Measurements from ENCODE around the gene PLEKHA7. TPM values are rescaled to one million over a fixed set of nuclear protein-coding genes. Genes with fewer than 3 reads are reported as not detected.
A peak's percentile ranks its signal among the peaks of the same experiment; 100 is the strongest.

Gene PLEKHA7
- total RNA-seq, 1 experiment from 2014 or later = 4.4 TPM

DNA sequence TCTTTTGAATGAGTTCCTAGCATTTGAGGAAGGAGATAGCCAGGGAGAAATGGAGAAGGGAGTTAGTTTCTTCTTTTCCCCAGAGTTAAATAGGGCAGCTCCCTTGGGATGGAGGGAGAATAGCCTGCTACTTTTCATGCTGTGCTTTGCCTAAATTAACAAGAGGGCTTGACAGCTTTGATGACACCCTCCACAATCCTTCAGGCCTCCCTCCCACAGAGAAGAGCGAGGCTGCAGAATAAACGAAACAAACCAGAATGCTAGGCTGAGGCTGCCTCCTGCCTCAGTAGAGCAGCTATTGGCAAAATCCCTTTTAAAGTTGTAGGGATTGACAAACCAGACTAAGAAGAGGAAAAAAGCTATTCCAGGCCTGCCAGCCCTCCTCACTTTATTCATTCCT, 181.2 kb downstream of the PLEKHA7 start:
- H3K4me3 ChIP-seq (ENCODE audit: low read length) = no peak overlapping the region
- no peaks in the 10 kb centered on the region for H3K27me3 ChIP-seq (ENCODE audit: low read length)
- H3K36me3 ChIP-seq (ENCODE audit: insufficient read depth, low read length) = no peaks in the 10 kb centered on the region
- H4K20me1 ChIP-seq (ENCODE audit: insufficient read depth, low read depth, low read length) = no peaks in the 10 kb centered on the region
- no peaks in the 10 kb centered on the region for H3K9me2 ChIP-seq (replicated peaks; ENCODE audit: insufficient read depth, low read length)
- no peaks in the 10 kb centered on the region for H3K79me2 ChIP-seq (ENCODE audit: low read length)
- peaks cover 21% of the 10 kb centered on the region for H3K4me1 ChIP-seq (ENCODE audit: low read length)
- H3K9ac ChIP-seq (ENCODE audit: low read length) = no peak overlapping the region
- no peak overlapping the region for H3K27ac ChIP-seq (ENCODE audit: low read length)
- no peak for DNase-seq
- no peak overlapping the region for H2AFZ ChIP-seq (ENCODE audit: low read length)
- H3K4me2 ChIP-seq (ENCODE audit: low read depth, low read length, poor library complexity, severe bottlenecking) = no peak overlapping the region
- no peaks in the 10 kb centered on the region for H3K9me3 ChIP-seq (ENCODE audit: low read length)

DNA sequence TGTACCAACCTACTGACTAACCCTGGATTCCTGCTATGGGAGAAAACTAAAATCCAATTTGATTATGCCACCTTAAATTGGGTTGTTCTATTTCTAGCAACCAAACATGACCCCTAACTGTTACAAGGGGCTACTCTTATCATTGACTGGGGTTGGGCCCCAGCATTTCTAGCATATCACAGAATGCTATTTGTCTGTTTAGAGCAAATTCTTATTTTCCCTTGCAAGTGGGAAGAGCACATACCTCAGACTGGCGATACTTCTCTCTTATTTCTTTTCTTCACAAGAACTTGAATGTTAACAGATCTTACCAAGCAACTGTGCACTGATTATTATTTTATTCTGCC, 182.0 kb downstream of the PLEKHA7 start:
- no peak overlapping the region for H3K9ac ChIP-seq (ENCODE audit: low read length)

DNA sequence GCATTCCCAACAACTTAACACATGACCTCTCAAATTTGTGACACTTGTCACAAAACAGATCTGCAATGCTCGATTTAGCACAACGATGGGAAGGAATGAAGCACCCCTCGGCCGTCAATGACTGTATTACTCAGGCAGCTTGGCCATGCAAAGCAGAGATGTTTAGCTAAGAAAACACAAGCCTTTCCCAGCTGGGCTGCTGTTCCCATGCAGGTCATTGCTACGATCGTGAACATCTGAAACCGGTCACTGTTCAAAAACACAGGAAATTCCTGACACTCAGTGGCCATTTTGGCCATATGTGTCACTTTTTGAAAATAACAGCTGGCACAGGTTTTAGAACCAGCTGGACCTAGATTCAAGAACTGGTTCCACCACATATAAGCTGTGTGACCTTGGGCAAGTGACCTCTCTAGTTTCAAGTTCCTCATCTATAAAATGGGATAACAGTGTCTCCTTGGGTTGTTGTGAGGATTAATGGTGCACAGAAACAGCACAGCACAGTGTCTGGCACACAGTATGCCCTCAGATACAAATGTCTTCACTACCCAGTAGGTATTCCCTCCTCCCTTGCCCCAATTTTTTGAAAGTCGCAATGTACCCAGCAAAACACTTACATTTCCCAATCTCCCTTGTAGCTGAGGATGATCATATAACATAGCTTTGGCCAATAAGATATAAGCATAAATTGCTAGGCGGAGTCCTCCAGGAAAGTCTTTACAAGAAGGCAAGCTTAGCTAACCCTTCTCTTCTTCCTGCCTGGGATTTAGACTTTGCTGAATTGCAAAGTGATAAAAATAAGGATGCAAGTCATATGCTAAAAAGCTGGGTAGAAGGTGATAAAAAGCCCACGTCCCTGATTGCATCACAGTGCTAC, 182.7 kb downstream of the PLEKHA7 start:
- Histone ChIP-seq H3K9me2 (replicated peaks; ENCODE audit: insufficient read depth, low read length) (no peaks in the 10 kb centered on the region), H4K20me1 (ENCODE audit: insufficient read depth, low read depth, low read length) (no peaks in the 10 kb centered on the region), H3K4me2 (ENCODE audit: low read depth, low read length, poor library complexity, severe bottlenecking) (no peak overlapping the region), H3K27me3 (ENCODE audit: low read length) (no peaks in the 10 kb centered on the region), H3K27ac (ENCODE audit: low read length) (no peak overlapping the region), H3K36me3 (ENCODE audit: insufficient read depth, low read length) (no peaks in the 10 kb centered on the region), H2AFZ (ENCODE audit: low read length) (no peak overlapping the region), H3K9ac (ENCODE audit: low read length) (no peak overlapping the region), H3K4me3 (ENCODE audit: low read length) (no peak overlapping the region), H3K79me2 (ENCODE audit: low read length) (no peaks in the 10 kb centered on the region), H3K9me3 (ENCODE audit: low read length) (no peaks in the 10 kb centered on the region), H3K4me1 (ENCODE audit: low read length) (peaks cover 29% of the 10 kb centered on the region)
- no peak for DNase-seq

More for the DNA sequence above, 182.0 kb downstream of the PLEKHA7 start:
- Histone ChIP-seq H3K4me2 (ENCODE audit: low read depth, low read length, poor library complexity, severe bottlenecking) (no peak overlapping the region), H4K20me1 (ENCODE audit: insufficient read depth, low read depth, low read length) (no peaks in the 10 kb centered on the region), H3K79me2 (ENCODE audit: low read length) (no peaks in the 10 kb centered on the region), H3K4me1 (ENCODE audit: low read length) (peaks cover 24% of the 10 kb centered on the region), H3K4me3 (ENCODE audit: low read length) (no peak overlapping the region), H3K9me3 (ENCODE audit: low read length) (no peaks in the 10 kb centered on the region), H3K9me2 (replicated peaks; ENCODE audit: insufficient read depth, low read length) (no peaks in the 10 kb centered on the region), H3K27me3 (ENCODE audit: low read length) (no peaks in the 10 kb centered on the region), H3K36me3 (ENCODE audit: insufficient read depth, low read length) (no peaks in the 10 kb centered on the region), H3K27ac (ENCODE audit: low read length) (no peak overlapping the region), H2AFZ (ENCODE audit: low read length) (no peak overlapping the region)
- DNase-seq = no peak

DNA sequence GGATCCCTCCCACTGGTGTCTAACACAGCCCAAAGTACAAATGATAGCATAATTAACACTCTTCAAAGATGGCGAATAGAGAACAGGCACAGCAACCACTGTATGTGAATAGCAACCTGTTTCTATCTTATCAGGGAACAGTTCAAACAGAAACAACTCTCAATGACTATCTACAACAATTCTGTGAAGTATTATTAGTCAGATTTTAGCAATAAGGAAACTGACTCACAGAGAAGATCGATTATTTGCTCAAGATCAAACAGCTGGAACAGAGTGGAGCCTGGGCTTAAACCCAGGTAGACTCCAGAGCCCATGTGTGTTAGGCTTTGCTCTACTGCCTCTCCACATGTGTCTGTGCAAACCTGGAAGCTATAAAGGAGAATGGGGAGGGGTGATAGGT, 187.1 kb downstream of the PLEKHA7 start:
- no peaks in the 10 kb centered on the region for H3K27me3 ChIP-seq (ENCODE audit: low read length)
- H3K9ac ChIP-seq (ENCODE audit: low read length) = no peak overlapping the region
- H2AFZ ChIP-seq (ENCODE audit: low read length) = peak overlapping the region; percentile 46; the same call in 1 of the 2 replicates
- H4K20me1 ChIP-seq (ENCODE audit: insufficient read depth, low read depth, low read length) = no peaks in the 10 kb centered on the region
- peaks cover 51% of the 10 kb centered on the region for H3K4me1 ChIP-seq (ENCODE audit: low read length)
- H3K9me2 ChIP-seq (replicated peaks; ENCODE audit: insufficient read depth, low read length) = no peaks in the 10 kb centered on the region
- no peaks in the 10 kb centered on the region for H3K9me3 ChIP-seq (ENCODE audit: low read length)
- no peak overlapping the region for H3K4me3 ChIP-seq (ENCODE audit: low read length)
- no peak overlapping the region for H3K27ac ChIP-seq (ENCODE audit: low read length)
- H3K36me3 ChIP-seq (ENCODE audit: insufficient read depth, low read length) = no peaks in the 10 kb centered on the region
- no peak overlapping the region for H3K4me2 ChIP-seq (ENCODE audit: low read depth, low read length, poor library complexity, severe bottlenecking)
- H3K79me2 ChIP-seq (ENCODE audit: low read length) = peaks cover 4% of the 10 kb centered on the region; the same call in 1 of the 2 replicates
- no peak for DNase-seq

GRCh38 chr11:16825968-16826367, 188.2 kb downstream of the PLEKHA7 start:
- Histone ChIP-seq H3K9ac (ENCODE audit: low read length) (peak overlapping the region; percentile 86), H3K9me2 (replicated peaks; ENCODE audit: insufficient read depth, low read length) (no peaks in the 10 kb centered on the region), H3K27me3 (ENCODE audit: low read length) (no peaks in the 10 kb centered on the region), H3K4me2 (ENCODE audit: low read depth, low read length, poor library complexity, severe bottlenecking) (peak overlapping the region; percentile 95), H2AFZ (ENCODE audit: low read length) (peak overlapping the region; percentile 38; the same call in 1 of the 2 replicates), H3K79me2 (ENCODE audit: low read length) (peaks cover 4% of the 10 kb centered on the region; the same call in 1 of the 2 replicates), H3K27ac (ENCODE audit: low read length) (peak overlapping the region; percentile 96), H3K9me3 (ENCODE audit: low read length) (no peaks in the 10 kb centered on the region), H3K36me3 (ENCODE audit: insufficient read depth, low read length) (no peaks in the 10 kb centered on the region), H3K4me3 (ENCODE audit: low read length) (peak overlapping the region; percentile 71), H3K4me1 (ENCODE audit: low read length) (peaks cover 57% of the 10 kb centered on the region), H4K20me1 (ENCODE audit: insufficient read depth, low read depth, low read length) (no peaks in the 10 kb centered on the region)
- DNase-seq = no peak

DNA sequence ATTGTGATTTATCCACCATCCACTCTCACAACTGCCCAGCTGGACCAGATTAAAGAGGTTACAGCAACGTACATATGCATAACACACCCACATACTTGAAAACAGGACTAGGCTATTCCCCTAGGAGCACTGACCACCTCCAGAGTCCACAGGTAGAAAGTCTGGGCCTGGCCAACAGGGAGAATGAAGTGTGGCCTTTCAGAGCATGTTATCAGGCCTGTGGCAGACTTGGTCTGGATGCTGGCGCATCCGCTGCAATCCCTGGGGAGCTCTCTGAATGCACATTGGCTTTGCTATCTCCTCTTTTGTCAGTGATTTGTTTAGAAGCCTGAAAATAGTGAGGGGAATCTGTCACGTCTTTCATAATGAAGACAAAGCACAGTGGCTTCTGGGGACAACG, 189.1 kb downstream of the PLEKHA7 start:
- no peaks in the 10 kb centered on the region for H3K36me3 ChIP-seq (ENCODE audit: insufficient read depth, low read length)
- no peaks in the 10 kb centered on the region for H3K9me2 ChIP-seq (replicated peaks; ENCODE audit: insufficient read depth, low read length)
- no peaks in the 10 kb centered on the region for H3K9me3 ChIP-seq (ENCODE audit: low read length)
- peaks cover 4% of the 10 kb centered on the region; the same call in 1 of the 2 replicates for H3K79me2 ChIP-seq (ENCODE audit: low read length)
- H3K9ac ChIP-seq (ENCODE audit: low read length) = peak overlapping the region; percentile 86
- peaks cover 65% of the 10 kb centered on the region for H3K4me1 ChIP-seq (ENCODE audit: low read length)
- peak overlapping the region; percentile 71 for H3K4me3 ChIP-seq (ENCODE audit: low read length)
- peak overlapping the region; percentile 96 for H3K27ac ChIP-seq (ENCODE audit: low read length)
- H2AFZ ChIP-seq (ENCODE audit: low read length) = no peak overlapping the region; the same call in 1 of the 2 replicates
- no peaks in the 10 kb centered on the region for H3K27me3 ChIP-seq (ENCODE audit: low read length)
- H4K20me1 ChIP-seq (ENCODE audit: insufficient read depth, low read depth, low read length) = no peaks in the 10 kb centered on the region
- peak; percentile 96 for DNase-seq
- H3K4me2 ChIP-seq (ENCODE audit: low read depth, low read length, poor library complexity, severe bottlenecking) = peak overlapping the region; percentile 95

GRCh38 chr11:16820324-16821092, 193.7 kb downstream of the PLEKHA7 start:
- H3K27ac ChIP-seq (ENCODE audit: low read length) = peak overlapping the region; percentile 94
- peak overlapping the region; percentile 58 for H3K4me3 ChIP-seq (ENCODE audit: low read length)
- H3K36me3 ChIP-seq (ENCODE audit: insufficient read depth, low read length) = no peaks in the 10 kb centered on the region
- peaks cover 4% of the 10 kb centered on the region; the same call in 1 of the 2 replicates for H3K79me2 ChIP-seq (ENCODE audit: low read length)
- DNase-seq = peak; percentile 97
- H3K4me2 ChIP-seq (ENCODE audit: low read depth, low read length, poor library complexity, severe bottlenecking) = peak overlapping the region; percentile 69
- H2AFZ ChIP-seq (ENCODE audit: low read length) = no peak overlapping the region
- H3K27me3 ChIP-seq (ENCODE audit: low read length) = no peaks in the 10 kb centered on the region
- H3K4me1 ChIP-seq (ENCODE audit: low read length) = peaks cover 57% of the 10 kb centered on the region
- no peaks in the 10 kb centered on the region for H3K9me3 ChIP-seq (ENCODE audit: low read length)
- H3K9ac ChIP-seq (ENCODE audit: low read length) = peak overlapping the region; percentile 62
- H4K20me1 ChIP-seq (ENCODE audit: insufficient read depth, low read depth, low read length) = no peaks in the 10 kb centered on the region
- H3K9me2 ChIP-seq (replicated peaks; ENCODE audit: insufficient read depth, low read length) = no peaks in the 10 kb centered on the region

DNA sequence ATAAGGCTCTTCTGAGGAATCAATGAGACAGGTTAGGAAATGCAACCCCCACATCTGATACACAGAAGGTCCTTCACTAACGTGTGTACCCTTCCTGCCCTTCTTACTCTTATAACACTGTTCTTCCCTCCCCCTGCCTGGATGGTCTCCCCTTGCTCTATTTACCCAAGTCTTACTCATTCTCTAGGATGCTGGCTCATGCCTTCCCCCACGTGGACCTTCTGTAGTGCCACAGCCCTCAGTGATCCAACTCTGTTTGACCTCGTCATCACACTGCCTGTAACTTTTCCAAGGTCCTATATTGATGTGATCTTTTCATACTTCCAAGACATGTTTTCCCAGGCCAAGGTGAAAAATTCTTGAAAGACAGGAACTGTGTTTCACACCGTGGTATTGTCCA, 195.9 kb downstream of the PLEKHA7 start:
- Histone ChIP-seq H3K27me3 (ENCODE audit: low read length) (no peaks in the 10 kb centered on the region), H3K79me2 (ENCODE audit: low read length) (no peaks in the 10 kb centered on the region), H3K27ac (ENCODE audit: low read length) (no peak overlapping the region), H3K4me1 (ENCODE audit: low read length) (peaks cover 36% of the 10 kb centered on the region), H3K9me2 (replicated peaks; ENCODE audit: insufficient read depth, low read length) (no peaks in the 10 kb centered on the region), H3K9me3 (ENCODE audit: low read length) (no peaks in the 10 kb centered on the region), H2AFZ (ENCODE audit: low read length) (no peak overlapping the region), H3K4me3 (ENCODE audit: low read length) (no peak overlapping the region), H3K36me3 (ENCODE audit: insufficient read depth, low read length) (no peaks in the 10 kb centered on the region), H4K20me1 (ENCODE audit: insufficient read depth, low read depth, low read length) (no peaks in the 10 kb centered on the region), H3K4me2 (ENCODE audit: low read depth, low read length, poor library complexity, severe bottlenecking) (no peak overlapping the region), H3K9ac (ENCODE audit: low read length) (no peak overlapping the region)
- DNase-seq = no peak

All from Karpas-422 (cell line).